HepG2 (cell line): Measurements from ENCODE around the gene PRDM10. TPM values are rescaled to one million over a fixed set of nuclear protein-coding genes. Genes with fewer than 3 reads are reported as not detected.

Source experiments
- E2F1 ChIP-seq: sonication (generic); formaldehyde crosslinking; IDR thresholded peaks from 2 replicates; pipeline ENCODE4 v1.5.0; 2020; ENCODE audit warnings: missing genetic modification reagents
- ERF ChIP-seq: IDR thresholded peaks from 2 replicates; pipeline ENCODE4 v1.6.1; 2018; ENCODE audit warnings: missing biosample characterization, missing genetic modification reagents
- ESRRA ChIP-seq: sonication (generic); formaldehyde crosslinking; IDR thresholded peaks from 2 replicates; pipeline ENCODE4 v1.5.1; 2020; ENCODE audit warnings: mild to moderate bottlenecking, low read depth, missing genetic modification reagents
- HNRNPUL1 ChIP-seq: fragments of 200-400 bp; formaldehyde crosslinking; IDR thresholded peaks from 2 replicates; pipeline ENCODE4 v1.6.1; 2017; ENCODE audit warnings: low read depth, mild to moderate bottlenecking, low read length, moderate library complexity
- HOXA9 ChIP-seq: sonication (generic); formaldehyde crosslinking; IDR thresholded peaks from 2 replicates; pipeline ENCODE4 v1.8.1; 2022; ENCODE audit warnings: missing genetic modification reagents, mild to moderate bottlenecking, moderate library complexity, borderline replicate concordance
- KMT2B ChIP-seq: IDR thresholded peaks from 2 replicates; pipeline ENCODE4 v1.6.1; 2016; ENCODE audit warnings: missing genetic modification reagents, missing compliant biosample characterization
- MAFK ChIP-seq, 2 experiments: IDR thresholded peaks in 1 of 2; conservative IDR thresholded peaks in 1 of 2; 2 replicates each; pipeline ENCODE4 v1.6.1; 2011; ENCODE audit warnings: improper control_type of control experiment in 2 of 2, low read length in 2 of 2
- NBN ChIP-seq: fragments of 450-650 bp; conservative IDR thresholded peaks from 2 replicates; pipeline ENCODE4 v1.6.1; 2017
- NFIB ChIP-seq: sonication (generic); formaldehyde crosslinking; IDR thresholded peaks from 2 replicates; pipeline ENCODE4 v1.9.0; 2021; ENCODE audit warnings: missing genetic modification reagents, mild to moderate bottlenecking, borderline replicate concordance
- NRL ChIP-seq: sonication (generic); formaldehyde crosslinking; IDR thresholded peaks from 2 replicates; pipeline ENCODE4 v1.5.0; 2020; ENCODE audit warnings: missing genetic modification reagents, mild to moderate bottlenecking, moderate library complexity, borderline replicate concordance
- PLSCR1 ChIP-seq: sonication (generic); formaldehyde crosslinking; IDR thresholded peaks from 2 replicates; pipeline ENCODE4 v1.5.0; 2020; ENCODE audit warnings: missing genetic modification reagents, mild to moderate bottlenecking, borderline replicate concordance
- POLR2AphosphoS5 ChIP-seq: IDR thresholded peaks from 2 replicates; pipeline ENCODE4 v1.6.1; 2012; ENCODE audit warnings: low read depth, low read length
- RAD51 ChIP-seq: fragments of 450-650 bp; IDR thresholded peaks from 2 replicates; pipeline ENCODE4 v1.6.1; 2016; ENCODE audit warnings: borderline replicate concordance
- SNAI1 ChIP-seq: sonication (generic); formaldehyde crosslinking; IDR thresholded peaks from 2 replicates; pipeline ENCODE4 v1.5.0; 2020; ENCODE audit warnings: mild to moderate bottlenecking, missing genetic modification reagents, borderline replicate concordance
- ZNF10 ChIP-seq: sonication (generic); formaldehyde crosslinking; IDR thresholded peaks from 2 replicates; pipeline ENCODE4 v1.4.0; 2020; ENCODE audit warnings: mild to moderate bottlenecking, low read depth, missing genetic modification reagents, borderline replicate concordance
- ZNF224 ChIP-seq: sonication (generic); formaldehyde crosslinking; IDR thresholded peaks from 2 replicates; pipeline ENCODE4 v1.5.0; 2020; ENCODE audit warnings: mild to moderate bottlenecking, missing genetic modification reagents
- ZNF30 ChIP-seq: sonication (generic); formaldehyde crosslinking; IDR thresholded peaks from 2 replicates; pipeline ENCODE4 v1.5.0; 2020; ENCODE audit warnings: mild to moderate bottlenecking, missing genetic modification reagents
- ZNF44 ChIP-seq: sonication (generic); formaldehyde crosslinking; IDR thresholded peaks from 2 replicates; pipeline ENCODE4 v1.5.1; 2020; ENCODE audit warnings: mild to moderate bottlenecking, missing genetic modification reagents
- ZNF569 ChIP-seq: sonication (generic); formaldehyde crosslinking; IDR thresholded peaks from 2 replicates; pipeline ENCODE4 v1.5.0; 2020; ENCODE audit warnings: mild to moderate bottlenecking, missing genetic modification reagents, moderate library complexity, borderline replicate concordance
- ZNF709 ChIP-seq: sonication (generic); formaldehyde crosslinking; IDR thresholded peaks from 2 replicates; pipeline ENCODE4 v1.5.0; 2020; ENCODE audit warnings: mild to moderate bottlenecking, missing genetic modification reagents
- ZNF766 ChIP-seq: sonication (generic); formaldehyde crosslinking; IDR thresholded peaks from 2 replicates; pipeline ENCODE4 v1.5.0; 2020; ENCODE audit warnings: missing genetic modification reagents, borderline replicate concordance
- ZNF83 ChIP-seq: sonication (generic); formaldehyde crosslinking; IDR thresholded peaks from 2 replicates; pipeline ENCODE4 v1.4.0; 2020; ENCODE audit warnings: missing genetic modification reagents, mild to moderate bottlenecking, borderline replicate concordance
- ZNF841 ChIP-seq: sonication (generic); formaldehyde crosslinking; IDR thresholded peaks from 2 replicates; pipeline ENCODE4 v1.8.1; 2023; ENCODE audit warnings: missing genetic modification reagents, borderline replicate concordance
- ZSCAN30 ChIP-seq: sonication (generic); formaldehyde crosslinking; IDR thresholded peaks from 2 replicates; pipeline ENCODE4 v1.5.0; 2020; ENCODE audit warnings: mild to moderate bottlenecking, missing genetic modification reagents
- polyA plus RNA-seq, 8 experiments: library from polyadenylated mRNA; depleted of rRNA in 3 of 8; stranded (reverse) in 7 of 8; unstranded in 1 of 8; fragments of >200 nt; fragmentation: Illumina TruSeq in 4 of 8; extraction: Trizol in 4 of 8; gene quantifications; 2 replicates each; pipeline versions ENCODE4 v1.2.1 to v1.2.3, GENCODE V29; 2011 to 2016; ENCODE audit warnings: low read depth in 4 of 8, missing spikeins in 1 of 8, mixed read lengths in 1 of 8; ENCODE audit not compliant: insufficient read depth in 1 of 8
- total RNA-seq, 5 experiments: library from RNA; depleted of rRNA; stranded (reverse); fragments of >200 nt; fragmentation: Illumina TruSeq; extraction: Trizol; gene quantifications; 2 replicates each; pipeline ENCODE4 v1.2.3, GENCODE V29; 2016; ENCODE audit warnings: low read depth in 1 of 5
- TF ChIP-seq, protein P1 (sequence below): sonication (generic); formaldehyde crosslinking; IDR thresholded peaks from 2 replicates; pipeline ENCODE4 v1.4.0; 2020; ENCODE audit warnings: missing genetic modification reagents
- TF ChIP-seq, protein P2 (sequence below): sonication (generic); formaldehyde crosslinking; IDR thresholded peaks from 2 replicates; pipeline ENCODE4 v1.4.0; 2020; ENCODE audit warnings: mild to moderate bottlenecking, missing genetic modification reagents

The PRDM10 gene
- total and polyA plus RNA-seq, 2 of the 13 experiments (the other 11 are each of a cell fraction or from before 2014, with no cell fraction given): 5.7 to 5.8 TPM

- TF ChIP-seq PLSCR1 (CRISPR knock-in tag) (no peak), HOXA9 (CRISPR knock-in tag) (peak; percentile 72; the same call in 1 of the 2 replicates), ESRRA (CRISPR knock-in tag) (no peak; the same call in 1 of the 2 replicates), NBN (no peak), MAFK (conservative IDR thresholded peaks at IDR 0.05 in 1 of 2, IDR thresholded peaks at IDR 0.05 in 1 of 2; ENCODE audit: low read length in 2 of 2) (no peak; a peak in 1 of 4 replicates), POLR2AphosphoS5 (peak; percentile 48), ZNF569 (CRISPR knock-in tag) (no peak), NRL (peak; percentile 41; the same call in 1 of the 2 replicates), ZNF30 (CRISPR knock-in tag) (no peak), HNRNPUL1 (no peak), ZNF10 (no peak), ZNF709 (CRISPR knock-in tag) (peak; percentile 82; the same call in 1 of the 2 replicates), RAD51 (no peak), ZNF841 (CRISPR knock-in tag) (peak; percentile 42; the same call in 1 of the 2 replicates), ZNF83 (CRISPR knock-in tag) (no peak), E2F1 (CRISPR knock-in tag) (peak; percentile 62; the same call in 1 of the 2 replicates), NFIB (CRISPR knock-in tag) (no peak), ZNF44 (CRISPR knock-in tag) (no peak), KMT2B (CRISPR knock-in tag) (peak; percentile 57; the same call in 1 of the 2 replicates), SNAI1 (no peak), ZNF766 (no peak), ERF (CRISPR knock-in tag) (peak; percentile 54; the same call in 1 of the 2 replicates), ZSCAN30 (CRISPR knock-in tag) (no peak), ZNF224 (CRISPR knock-in tag) (peak; percentile 83; the same call in 1 of the 2 replicates)
- TF ChIP-seq, protein P1, sequence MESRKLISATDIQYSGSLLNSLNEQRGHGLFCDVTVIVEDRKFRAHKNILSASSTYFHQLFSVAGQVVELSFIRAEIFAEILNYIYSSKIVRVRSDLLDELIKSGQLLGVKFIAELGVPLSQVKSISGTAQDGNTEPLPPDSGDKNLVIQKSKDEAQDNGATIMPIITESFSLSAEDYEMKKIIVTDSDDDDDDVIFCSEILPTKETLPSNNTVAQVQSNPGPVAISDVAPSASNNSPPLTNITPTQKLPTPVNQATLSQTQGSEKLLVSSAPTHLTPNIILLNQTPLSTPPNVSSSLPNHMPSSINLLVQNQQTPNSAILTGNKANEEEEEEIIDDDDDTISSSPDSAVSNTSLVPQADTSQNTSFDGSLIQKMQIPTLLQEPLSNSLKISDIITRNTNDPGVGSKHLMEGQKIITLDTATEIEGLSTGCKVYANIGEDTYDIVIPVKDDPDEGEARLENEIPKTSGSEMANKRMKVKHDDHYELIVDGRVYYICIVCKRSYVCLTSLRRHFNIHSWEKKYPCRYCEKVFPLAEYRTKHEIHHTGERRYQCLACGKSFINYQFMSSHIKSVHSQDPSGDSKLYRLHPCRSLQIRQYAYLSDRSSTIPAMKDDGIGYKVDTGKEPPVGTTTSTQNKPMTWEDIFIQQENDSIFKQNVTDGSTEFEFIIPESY (CRISPR knock-in tag): no peak
- TF ChIP-seq, protein P2, sequence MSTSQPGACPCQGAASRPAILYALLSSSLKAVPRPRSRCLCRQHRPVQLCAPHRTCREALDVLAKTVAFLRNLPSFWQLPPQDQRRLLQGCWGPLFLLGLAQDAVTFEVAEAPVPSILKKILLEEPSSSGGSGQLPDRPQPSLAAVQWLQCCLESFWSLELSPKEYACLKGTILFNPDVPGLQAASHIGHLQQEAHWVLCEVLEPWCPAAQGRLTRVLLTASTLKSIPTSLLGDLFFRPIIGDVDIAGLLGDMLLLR (CRISPR knock-in tag): peak; percentile 82; the same call in 1 of the 2 replicates
Measured at GRCh38 chr11:130002846-130003716, 446 bp upstream of the PRDM10 start (continued).
